Hepatocyte (in vitro differentiated cells): ENCODE results near the gene OSBPL10. TPM values are rescaled to one million over a fixed set of nuclear protein-coding genes. Genes with fewer than 3 reads are reported as not detected.

Experiments used
- DNase-seq: peaks from one replicate; pipeline ENCODE4 v3.0.0-alpha.2; 2016; ENCODE audit warnings: low spot score
- H2AFZ ChIP-seq: fragments of 200-600 bp; sonication (generic); 2 replicates; pipeline ENCODE4 v1.6.0; 2016; ENCODE audit warnings: antibody characterized with exemption, mild to moderate bottlenecking
- H3K27ac ChIP-seq: fragments of 200-600 bp; sonication (generic); 2 replicates; pipeline ENCODE4 v1.5.1; 2016; ENCODE audit warnings: mild to moderate bottlenecking
- H3K27me3 ChIP-seq: fragments of 200-600 bp; sonication (generic); 2 replicates; pipeline ENCODE4 v1.6.1; 2016
- H3K36me3 ChIP-seq: fragments of 200-600 bp; sonication (generic); replicated peaks from 2 replicates; pipeline ENCODE4 v1.5.1; 2016; ENCODE audit warnings: low read depth; ENCODE audit not compliant: insufficient read depth
- H3K4me1 ChIP-seq: fragments of 200-600 bp; sonication (generic); 2 replicates; pipeline ENCODE4 v1.5.1; 2016; ENCODE audit warnings: mild to moderate bottlenecking, moderate library complexity; ENCODE audit not compliant: insufficient read depth
- H3K4me2 ChIP-seq: fragments of 200-600 bp; sonication (generic); 2 replicates; pipeline ENCODE4 v1.6.0; 2016
- H3K4me3 ChIP-seq: fragments of 200-600 bp; sonication (generic); 2 replicates; pipeline ENCODE4 v1.5.1; 2016; ENCODE audit warnings: mild to moderate bottlenecking
- H3K79me2 ChIP-seq: fragments of 200-600 bp; sonication (generic); 2 replicates; pipeline ENCODE4 v1.6.0; 2017; ENCODE audit warnings: mild to moderate bottlenecking
- H3K9me2 ChIP-seq: fragments of 200-600 bp; sonication (generic); replicated peaks from 2 replicates; pipeline ENCODE4 v1.6.0; 2017; ENCODE audit warnings: mild to moderate bottlenecking; ENCODE audit not compliant: insufficient read depth
- H3K9me3 ChIP-seq: fragments of 200-600 bp; sonication (generic); 2 replicates; pipeline ENCODE4 v1.5.1; 2016; ENCODE audit warnings: low read depth, mild to moderate bottlenecking
- H4K20me1 ChIP-seq: fragments of 200-600 bp; sonication (generic); 2 replicates; pipeline ENCODE4 v1.6.0; 2016; ENCODE audit warnings: mild to moderate bottlenecking; ENCODE audit not compliant: insufficient read depth, poor library complexity, severe bottlenecking
- EZH2 ChIP-seq: fragments of 200-600 bp; sonication (generic); IDR thresholded peaks from 2 replicates; pipeline ENCODE4 v1.6.1; 2016; ENCODE audit warnings: antibody characterized with exemption, mild to moderate bottlenecking, borderline replicate concordance
- EZH2phosphoT487 ChIP-seq: fragments of 200-600 bp; sonication (generic); IDR thresholded peaks from one replicate; pipeline ENCODE4 v1.6.1; 2018; ENCODE audit warnings: antibody characterized with exemption, mild to moderate bottlenecking, low read depth, moderate library complexity; ENCODE audit not compliant: unreplicated experiment, severe bottlenecking
- WGBS: methylation state at CpG from one replicate; pipeline ENCODE4 v1.1.6; 2016; ENCODE audit warnings: low lambda C conversion rate; ENCODE audit errors: missing lambda C conversion rate; 5-methylcytosine and 5-hydroxymethylcytosine counted together
- polyA plus RNA-seq: library from polyadenylated mRNA; unstranded; fragments of >200 nt; fragmentation: Nextera tagmentation; extraction: Ambion mirVana; gene quantifications from 2 replicates; pipeline ENCODE4 v1.2.1, GENCODE V29; 2016
- total RNA-seq: library from RNA; depleted of rRNA; stranded (reverse); fragments of >200 nt; gene quantifications from 2 replicates; pipeline ENCODE4 v1.2.3, GENCODE V29; 2014
- TF ChIP-seq, protein P1 (sequence below): fragments of 200-600 bp; sonication (generic); IDR thresholded peaks from 2 replicates; pipeline ENCODE4 v1.5.1; 2016; ENCODE audit warnings: antibody characterized with exemption, mild to moderate bottlenecking; ENCODE audit not compliant: poor library complexity

The OSBPL10 gene
- total and polyA plus RNA-seq, 2 experiments from 2014 or later, result 18.2 to 32.8 TPM

DNA sequence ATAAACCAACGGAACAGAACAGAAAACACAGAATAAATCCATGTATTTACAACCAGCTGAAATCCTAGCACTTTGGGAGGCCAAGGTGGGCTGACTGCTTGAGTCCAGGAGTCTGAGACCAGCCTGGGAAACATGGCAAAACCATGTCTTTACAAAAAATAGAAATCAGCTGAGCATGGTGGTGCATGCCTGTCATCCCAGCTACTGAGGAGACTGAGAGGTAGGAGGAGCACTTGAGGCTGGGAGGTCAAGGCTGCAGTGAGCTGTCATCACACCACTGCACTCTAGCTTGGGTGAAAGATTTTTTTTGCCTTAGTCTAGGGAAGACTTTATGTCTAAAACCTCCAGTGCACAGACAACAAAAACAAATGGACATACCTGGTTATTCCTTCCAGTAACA, 327.6 kb downstream of the OSBPL10 start:
- 100% methylated on average over 1 of the region's 1 CpG for WGBS
- DNase-seq, result no peak
- no peaks in the 10 kb centered on the region for H3K79me2 ChIP-seq

GRCh38 chr3:31652296-31652695, 328.8 kb downstream of the OSBPL10 start:
- Histone ChIP-seq H3K4me1 (no peaks in the 10 kb centered on the region), H3K27me3 (no peaks in the 10 kb centered on the region), H3K9me2 (no peaks in the 10 kb centered on the region), H4K20me1 (no peaks in the 10 kb centered on the region), H3K4me3 (no peak overlapping the region), H3K27ac (no peak overlapping the region), H3K9me3 (peaks cover 54% of the 10 kb centered on the region), H3K79me2 (no peaks in the 10 kb centered on the region), H3K4me2 (no peak overlapping the region), H2AFZ (no peak overlapping the region), H3K36me3 (peaks cover 9% of the 10 kb centered on the region)
- TF ChIP-seq, protein P1, sequence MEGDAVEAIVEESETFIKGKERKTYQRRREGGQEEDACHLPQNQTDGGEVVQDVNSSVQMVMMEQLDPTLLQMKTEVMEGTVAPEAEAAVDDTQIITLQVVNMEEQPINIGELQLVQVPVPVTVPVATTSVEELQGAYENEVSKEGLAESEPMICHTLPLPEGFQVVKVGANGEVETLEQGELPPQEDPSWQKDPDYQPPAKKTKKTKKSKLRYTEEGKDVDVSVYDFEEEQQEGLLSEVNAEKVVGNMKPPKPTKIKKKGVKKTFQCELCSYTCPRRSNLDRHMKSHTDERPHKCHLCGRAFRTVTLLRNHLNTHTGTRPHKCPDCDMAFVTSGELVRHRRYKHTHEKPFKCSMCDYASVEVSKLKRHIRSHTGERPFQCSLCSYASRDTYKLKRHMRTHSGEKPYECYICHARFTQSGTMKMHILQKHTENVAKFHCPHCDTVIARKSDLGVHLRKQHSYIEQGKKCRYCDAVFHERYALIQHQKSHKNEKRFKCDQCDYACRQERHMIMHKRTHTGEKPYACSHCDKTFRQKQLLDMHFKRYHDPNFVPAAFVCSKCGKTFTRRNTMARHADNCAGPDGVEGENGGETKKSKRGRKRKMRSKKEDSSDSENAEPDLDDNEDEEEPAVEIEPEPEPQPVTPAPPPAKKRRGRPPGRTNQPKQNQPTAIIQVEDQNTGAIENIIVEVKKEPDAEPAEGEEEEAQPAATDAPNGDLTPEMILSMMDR, result no peak
- TF ChIP-seq EZH2, result no peak
- TF ChIP-seq EZH2phosphoT487, result no peak
- no peak for DNase-seq

More for the DNA sequence above, 327.6 kb downstream of the OSBPL10 start:
- no peaks in the 10 kb centered on the region for H3K27me3 ChIP-seq
- H2AFZ ChIP-seq, result no peak overlapping the region
- peaks cover 54% of the 10 kb centered on the region for H3K9me3 ChIP-seq
- H3K9me2 ChIP-seq, result no peaks in the 10 kb centered on the region
- TF ChIP-seq EZH2phosphoT487 (no peak), EZH2 (no peak)
- TF ChIP-seq, protein P1, result no peak
- H3K36me3 ChIP-seq, result peaks cover 9% of the 10 kb centered on the region
- H3K4me2 ChIP-seq, result no peak overlapping the region
- H4K20me1 ChIP-seq, result no peaks in the 10 kb centered on the region
- no peaks in the 10 kb centered on the region for H3K4me1 ChIP-seq
- no peak overlapping the region for H3K4me3 ChIP-seq
- H3K27ac ChIP-seq, result no peak overlapping the region

DNA sequence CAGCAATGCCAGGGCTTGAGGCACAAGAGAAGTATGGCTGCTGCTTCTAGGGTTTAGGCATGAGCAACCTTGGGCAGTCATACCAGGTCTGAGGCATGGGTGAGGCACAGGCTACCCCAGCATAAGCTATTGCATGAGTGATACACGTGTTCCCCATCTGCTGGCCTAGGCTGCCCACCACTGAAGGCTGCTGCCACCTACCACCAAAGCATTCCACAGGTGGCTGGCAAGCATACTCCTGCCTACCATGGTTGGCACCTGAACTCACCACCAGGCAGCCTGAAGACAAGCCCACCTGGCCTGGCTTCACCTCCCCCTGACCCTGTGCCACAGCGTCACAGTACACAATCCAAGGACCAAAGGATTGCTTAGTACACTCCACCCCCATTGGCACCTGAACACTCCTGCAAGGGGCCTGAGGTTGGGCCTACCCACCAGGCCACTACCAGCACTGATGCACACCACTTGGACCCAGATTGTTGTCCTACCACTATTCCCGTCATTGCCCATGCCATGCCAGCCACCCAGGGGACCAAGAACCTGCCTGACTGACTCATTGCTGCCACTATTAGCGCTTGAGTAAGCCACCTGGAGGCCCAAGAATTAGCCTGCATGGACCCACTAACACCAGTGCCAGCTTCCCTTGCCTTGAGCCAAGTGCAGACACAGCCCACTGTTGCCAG, 332.6 kb downstream of the OSBPL10 start:
- Histone ChIP-seq H3K27ac (no peak overlapping the region), H3K9me2 (no peaks in the 10 kb centered on the region), H4K20me1 (no peaks in the 10 kb centered on the region), H3K36me3 (peaks cover 9% of the 10 kb centered on the region), H3K9me3 (peaks cover 44% of the 10 kb centered on the region), H3K4me2 (no peak overlapping the region), H3K79me2 (no peaks in the 10 kb centered on the region), H3K27me3 (no peaks in the 10 kb centered on the region), H3K4me1 (no peaks in the 10 kb centered on the region), H2AFZ (no peak overlapping the region), H3K4me3 (no peak overlapping the region)
- 99% methylated on average over 4 of the region's 4 CpGs for WGBS
- no peak for TF ChIP-seq EZH2
- no peak for TF ChIP-seq EZH2phosphoT487
- TF ChIP-seq, protein P1, result no peak
- DNase-seq, result no peak

DNA sequence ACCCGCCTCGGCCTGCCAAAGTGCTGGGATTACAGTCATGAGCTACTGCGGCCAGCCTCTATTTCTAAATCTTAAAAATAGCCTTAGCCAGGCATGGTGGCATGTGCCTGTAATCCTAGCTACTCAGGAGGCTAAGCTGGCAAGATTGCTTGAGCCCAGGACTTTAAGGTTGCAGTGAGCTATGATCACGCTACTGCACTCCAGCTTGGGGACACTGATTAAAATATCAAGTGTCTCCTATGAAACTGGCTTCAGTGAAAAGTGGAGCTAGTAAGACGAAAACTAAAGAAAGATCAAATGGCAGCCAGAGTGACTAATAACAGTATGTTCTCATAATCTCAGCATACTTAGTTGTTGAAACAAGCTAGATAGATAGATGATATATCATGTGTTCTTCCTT, 335.8 kb downstream of the OSBPL10 start:
- no peaks in the 10 kb centered on the region for H3K79me2 ChIP-seq
- H3K4me3 ChIP-seq, result no peak overlapping the region
- no peaks in the 10 kb centered on the region for H3K27me3 ChIP-seq
- H3K4me1 ChIP-seq, result no peaks in the 10 kb centered on the region
- no peaks in the 10 kb centered on the region for H4K20me1 ChIP-seq
- no peaks in the 10 kb centered on the region for H3K9me2 ChIP-seq
- H3K4me2 ChIP-seq, result no peak overlapping the region
- peaks cover 16% of the 10 kb centered on the region for H3K9me3 ChIP-seq
- TF ChIP-seq EZH2, result no peak
- TF ChIP-seq EZH2phosphoT487, result no peak
- TF ChIP-seq, protein P1, result no peak
- H2AFZ ChIP-seq, result no peak overlapping the region
- H3K36me3 ChIP-seq, result peaks cover 9% of the 10 kb centered on the region
- DNase-seq, result no peak
- H3K27ac ChIP-seq, result no peak overlapping the region
- WGBS, result 92% methylated on average over 5 of the region's 5 CpGs
